Daoy (cell line): ENCODE data around the gene C1QL4. TPM values are rescaled to one million over a fixed set of nuclear protein-coding genes. Genes with fewer than 3 reads are reported as not detected.
"Not testable (repeated sequence)": the region's sequence is repeated elsewhere in the genome, so short reads cannot be mapped to it uniquely, and the experiment has no call there.

Experiments
- DNase-seq: peaks from one replicate; pipeline ENCODE4 v3.0.0-alpha.2; 2015; ENCODE audit warnings: low read depth
- total RNA-seq: library from RNA; depleted of rRNA; stranded (reverse); fragments of >200 nt; shearing (Covaris generic); gene quantifications from 2 replicates; pipeline ENCODE4 v1.2.3, GENCODE V29; 2014; rRNA removed

The C1QL4 gene
- total RNA-seq, result 0.06 and 0.80 TPM in 2 replicates

DNA sequence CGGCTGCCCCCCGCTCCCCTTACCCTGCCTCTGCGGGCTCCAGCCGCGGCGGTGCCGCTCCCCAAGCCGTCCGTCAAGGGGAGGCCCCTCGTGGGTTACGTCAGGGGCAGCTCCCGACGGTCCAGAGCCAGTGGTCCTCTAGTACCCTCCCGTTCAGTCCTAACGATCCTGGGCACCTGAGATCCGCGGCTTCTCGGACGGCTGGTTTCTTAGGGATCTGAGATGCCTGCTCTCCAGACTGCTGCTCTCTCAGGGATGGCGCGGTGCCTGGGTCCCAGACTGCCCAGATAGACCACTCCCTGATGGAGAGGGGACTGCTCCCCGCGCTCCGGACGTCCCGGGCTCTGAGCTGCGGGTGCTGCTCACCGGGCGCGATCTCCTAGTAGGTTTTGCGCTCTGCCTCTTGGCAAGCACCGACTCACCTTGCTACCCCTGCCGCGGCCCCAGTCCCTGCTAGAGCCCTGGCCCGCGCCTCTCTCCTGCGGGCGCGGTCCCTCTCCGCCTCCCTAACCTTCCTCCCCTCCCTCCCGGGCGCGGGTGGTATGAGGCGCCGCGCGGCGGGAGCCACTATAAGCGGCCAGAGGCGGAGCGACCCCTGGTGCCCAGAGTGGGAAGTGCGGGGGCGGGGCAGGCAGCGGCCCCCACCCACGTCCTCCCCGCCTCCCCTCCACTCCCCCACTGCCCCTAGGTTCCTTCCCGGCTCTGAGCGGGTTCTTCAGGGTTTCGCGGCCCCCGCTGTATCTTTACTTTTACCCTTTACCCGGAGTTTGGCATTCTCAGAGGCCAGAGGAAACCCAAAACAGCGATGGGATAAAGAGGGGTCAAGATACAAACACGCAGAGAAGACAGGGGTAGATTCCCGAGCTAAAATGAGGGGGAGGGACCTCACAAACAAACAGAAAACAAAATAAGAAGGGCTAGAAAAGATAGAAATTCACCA lies at the start of gene C1QL4:
TSS of gene C1QL4 (minus strand) at position 544 of the 940 bp plus-strand sequence. CDS start 711 bp downstream, outside the sequence.
- peak; percentile 85 for DNase-seq

GRCh38 chr12:49380184-49380583 lies 43.2 kb upstream of the C1QL4 start:
- not testable (repeated sequence) for DNase-seq

GRCh38 chr12:49377386-49377785 lies 40.4 kb upstream of the C1QL4 start:
- no peak for DNase-seq

GRCh38 chr12:49375406-49375805 lies 38.4 kb upstream of the C1QL4 start:
- no peak for DNase-seq

- no peak for DNase-seq
Measured at GRCh38 chr12:49370539-49370938, 33.6 kb upstream of the C1QL4 start.

DNA sequence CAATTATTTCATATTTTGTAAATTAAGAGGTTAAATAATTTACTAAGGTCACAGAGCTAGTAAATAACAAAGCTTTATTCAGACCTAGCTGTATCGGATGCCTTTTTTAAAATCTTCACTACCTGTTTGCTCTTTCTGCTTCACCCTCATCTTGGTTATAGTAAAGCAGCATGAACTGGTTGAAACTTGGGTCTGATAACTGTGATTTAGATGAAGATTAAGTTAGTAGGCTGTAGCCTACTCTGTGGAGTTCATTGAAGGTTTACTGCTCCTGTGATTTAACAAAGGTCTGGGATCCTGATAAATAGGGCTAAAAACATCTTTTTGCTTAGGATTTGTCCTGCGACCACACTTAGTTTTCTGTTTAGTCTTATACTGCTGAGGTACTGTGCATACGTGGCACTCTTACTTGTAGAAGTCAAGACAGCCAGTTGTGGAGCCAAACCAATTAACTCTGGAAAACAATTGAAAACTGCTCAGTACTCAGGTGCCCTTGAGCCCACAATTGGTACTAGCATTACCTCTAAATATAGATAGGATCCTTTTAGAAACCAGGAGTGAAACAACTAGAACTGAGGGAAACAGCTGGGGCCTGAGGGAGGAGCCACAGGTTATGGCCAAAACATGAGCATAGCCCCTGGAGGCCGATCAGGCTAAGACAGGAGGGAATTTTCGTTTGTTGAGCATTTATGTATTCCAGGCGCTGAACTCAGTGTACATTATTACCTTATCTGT lies 32.6 kb upstream of the C1QL4 start:
- peak; percentile 51 for DNase-seq

GRCh38 chr12:49368240-49368600 lies 31.2 kb upstream of the C1QL4 start:
- DNase-seq, result no peak

- peak; percentile 43 for DNase-seq
Measured at GRCh38 chr12:49367381-49368239, 30.6 kb upstream of the C1QL4 start, which contains the start of gene SPATS2. Gene SPATS2 (plus strand): TSS chr12:49367462. CDS start chr12:49461013, 93,551 bp downstream.

- peak; percentile 98 for DNase-seq
Measured at GRCh38 chr12:49366652-49367380, 29.8 kb upstream of the C1QL4 start.

GRCh38 chr12:49366096-49366651 lies 29.2 kb upstream of the C1QL4 start:
- DNase-seq, result no peak

DNA sequence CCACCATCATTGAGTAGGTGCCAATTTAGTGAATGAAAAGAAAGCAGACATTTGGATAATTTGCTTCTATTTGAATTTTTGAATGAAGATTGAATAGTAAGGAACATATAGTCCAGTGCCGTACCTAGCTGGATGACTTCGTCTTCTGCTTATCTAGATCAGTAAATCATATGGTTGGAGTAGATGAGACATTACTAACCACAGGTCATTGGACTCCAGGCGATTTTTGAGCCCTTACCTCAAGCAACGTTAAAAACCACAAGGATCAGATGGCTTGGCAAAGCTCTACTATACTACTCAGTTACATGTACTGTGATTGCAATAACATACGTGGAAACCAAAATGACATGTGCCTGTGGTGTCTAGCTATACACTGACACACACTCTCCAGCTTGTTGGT lies 28.6 kb upstream of the C1QL4 start:
- peak; percentile 80 for DNase-seq

DNA sequence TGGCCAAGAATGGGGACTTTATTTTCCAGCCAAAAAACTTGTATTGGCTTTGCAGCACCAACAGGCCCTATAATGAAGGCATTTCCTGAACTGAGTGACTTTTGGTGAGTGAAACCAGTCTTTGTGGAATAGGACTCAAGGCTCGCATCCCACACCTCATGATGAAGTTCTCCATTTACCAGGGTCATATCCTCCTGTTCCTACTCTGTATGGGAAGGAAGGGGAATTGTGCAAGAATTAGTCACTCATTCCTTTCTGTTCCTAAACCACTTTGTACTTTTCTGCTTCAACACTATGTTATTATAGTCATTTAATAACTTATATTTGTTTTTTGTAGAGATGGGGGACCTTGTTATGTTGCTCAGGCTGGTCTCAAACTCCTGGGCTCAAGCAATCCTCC lies 28.0 kb upstream of the C1QL4 start:
- peak; percentile 60 for DNase-seq

DNA sequence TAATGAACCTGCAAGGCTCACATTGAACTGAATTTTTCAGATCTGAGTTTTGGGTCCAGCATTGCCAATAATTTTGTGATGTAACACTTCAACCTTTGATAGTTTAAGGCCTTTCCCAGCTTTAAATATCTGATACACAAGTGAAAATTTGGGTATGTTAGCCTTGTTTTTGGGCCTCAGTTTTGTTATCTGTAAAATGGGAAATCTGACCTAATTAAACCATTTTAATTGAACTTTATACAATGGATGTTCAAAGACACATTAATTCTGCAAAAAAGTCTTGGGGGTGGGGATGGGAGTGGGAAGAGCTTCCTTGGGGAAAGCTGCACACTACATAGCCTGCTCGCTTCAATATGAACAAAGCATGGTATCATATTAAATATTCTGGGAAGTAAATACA lies 25.1 kb upstream of the C1QL4 start:
- DNase-seq, result no peak

DNA sequence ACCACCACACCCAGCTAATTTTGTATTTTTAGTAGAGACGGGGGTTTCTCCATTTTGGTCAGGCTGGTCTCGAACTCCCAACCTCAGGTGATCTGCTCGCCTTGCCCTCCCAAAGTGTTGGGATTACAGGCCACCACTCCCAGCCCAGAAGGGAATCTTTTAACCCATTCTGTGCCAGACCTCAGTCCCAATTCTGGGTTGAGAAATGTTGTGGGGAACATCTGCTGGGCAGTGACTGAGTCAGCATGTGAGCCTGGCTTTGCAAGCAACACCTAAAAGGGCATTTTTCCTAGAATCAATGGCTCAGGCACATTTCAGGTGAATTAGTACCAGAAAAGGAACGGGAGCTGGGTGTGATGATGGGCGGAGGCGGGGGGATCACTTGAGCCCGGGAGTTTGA lies 22.7 kb upstream of the C1QL4 start:
- DNase-seq, result no peak

- peak; percentile 70 for DNase-seq
Measured at GRCh38 chr12:49358483-49359141, 21.6 kb upstream of the C1QL4 start.

GRCh38 chr12:49357103-49357678 lies 20.2 kb upstream of the C1QL4 start:
- no peak for DNase-seq

GRCh38 chr12:49355913-49356312 lies 18.9 kb upstream of the C1QL4 start:
- DNase-seq, result no peak

DNA sequence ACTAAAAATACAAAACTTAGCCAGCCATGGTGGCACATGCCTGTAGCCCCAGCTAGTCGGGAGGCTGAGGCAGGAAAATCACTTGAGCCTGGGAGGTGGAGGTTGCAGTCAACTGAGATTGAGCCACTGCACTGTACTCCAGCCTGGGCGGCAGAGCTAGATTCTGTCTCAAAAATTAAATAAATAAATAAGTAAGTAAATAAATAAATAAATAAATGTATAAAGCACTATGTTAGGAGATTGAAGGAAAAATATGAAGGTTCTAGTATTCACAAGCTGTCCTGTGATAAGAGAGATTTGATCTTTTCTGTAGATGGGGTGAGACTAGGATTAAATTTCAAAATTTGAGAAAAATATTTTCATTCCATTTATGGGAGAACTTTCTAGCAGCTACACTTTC lies 15.4 kb upstream of the C1QL4 start:
- no peak for DNase-seq

- DNase-seq, result no peak
Measured at GRCh38 chr12:49349266-49349665, 12.3 kb upstream of the C1QL4 start.

DNA sequence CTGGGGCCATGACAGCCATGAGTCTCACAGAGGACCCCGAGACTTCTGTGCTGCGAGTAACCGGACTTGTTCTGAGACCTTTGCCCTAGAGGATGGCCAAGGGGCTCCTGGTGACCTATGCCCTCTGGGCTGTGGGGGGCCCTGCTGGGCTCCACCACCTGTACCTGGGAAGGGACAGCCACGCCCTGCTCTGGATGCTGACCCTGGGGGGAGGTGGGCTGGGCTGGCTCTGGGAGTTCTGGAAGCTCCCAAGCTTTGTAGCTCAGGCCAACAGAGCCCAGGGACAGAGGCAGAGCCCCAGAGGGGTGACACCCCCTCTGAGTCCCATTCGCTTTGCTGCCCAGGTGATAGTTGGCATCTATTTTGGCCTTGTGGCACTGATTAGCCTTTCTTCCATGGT lies 11.8 kb upstream of the C1QL4 start:
- DNase-seq, result no peak
